KMS-11 (cell line): ENCODE data around the gene RAB43.

Source experiments
- H2AFZ ChIP-seq: fragments of 200-600 bp; sonication (generic); 2 replicates; pipeline ENCODE4 v1.6.1; 2016; ENCODE audit warnings: antibody characterized with exemption, mixed run types, low read depth
- H3K27ac ChIP-seq: fragments of 200-600 bp; sonication (generic); 2 replicates; pipeline ENCODE4 v1.6.1; 2016; ENCODE audit warnings: mild to moderate bottlenecking, mixed run types
- H3K27me3 ChIP-seq: fragments of 200-600 bp; sonication (generic); 2 replicates; pipeline ENCODE4 v1.6.1; 2017; ENCODE audit warnings: mild to moderate bottlenecking, low read depth, mixed run types, moderate library complexity; ENCODE audit not compliant: insufficient read depth
- H3K36me3 ChIP-seq: fragments of 200-600 bp; sonication (generic); 2 replicates; pipeline ENCODE4 v1.6.1; 2017; ENCODE audit warnings: mild to moderate bottlenecking, mixed run types; ENCODE audit not compliant: insufficient read depth
- H3K4me1 ChIP-seq: fragments of 200-600 bp; sonication (generic); 2 replicates; pipeline ENCODE4 v1.6.1; 2016; ENCODE audit warnings: mild to moderate bottlenecking, low read depth, mixed run types; ENCODE audit not compliant: poor library complexity, severe bottlenecking
- H3K4me2 ChIP-seq: fragments of 200-600 bp; sonication (generic); 2 replicates; pipeline ENCODE4 v1.7.0; 2016; ENCODE audit warnings: mild to moderate bottlenecking, mixed run types
- H3K4me3 ChIP-seq: fragments of 200-600 bp; sonication (generic); IDR thresholded peaks from 2 replicates; pipeline ENCODE4 v1.6.1; 2017; ENCODE audit warnings: low read depth, low read length, mixed read lengths; ENCODE audit not compliant: insufficient read depth
- H3K79me2 ChIP-seq: fragments of 200-600 bp; sonication (generic); 2 replicates; pipeline ENCODE4 v1.6.1; 2016; ENCODE audit warnings: low read depth, mixed run types; ENCODE audit not compliant: insufficient read depth
- H3K9ac ChIP-seq: fragments of 200-600 bp; sonication (generic); 2 replicates; pipeline ENCODE4 v1.6.1; 2016; ENCODE audit warnings: mild to moderate bottlenecking, mixed run types
- H4K20me1 ChIP-seq: fragments of 200-600 bp; sonication (generic); 2 replicates; pipeline ENCODE4 v1.6.1; 2016; ENCODE audit warnings: mild to moderate bottlenecking, mixed run types; ENCODE audit not compliant: insufficient read depth
- TF ChIP-seq, protein P1 (sequence below): fragments of 200-600 bp; sonication (generic); conservative IDR thresholded peaks from 2 replicates; pipeline ENCODE4 v1.6.1; 2017; ENCODE audit warnings: low read depth, mild to moderate bottlenecking, antibody characterized with exemption, low read length, moderate library complexity, mixed read lengths

The RAB43 gene

GRCh38 chr3:129065016-129065719 lies 56.4 kb downstream of the RAB43 start:
- H3K79me2 ChIP-seq = no peaks in the 10 kb centered on the region
- TF ChIP-seq, protein P1, sequence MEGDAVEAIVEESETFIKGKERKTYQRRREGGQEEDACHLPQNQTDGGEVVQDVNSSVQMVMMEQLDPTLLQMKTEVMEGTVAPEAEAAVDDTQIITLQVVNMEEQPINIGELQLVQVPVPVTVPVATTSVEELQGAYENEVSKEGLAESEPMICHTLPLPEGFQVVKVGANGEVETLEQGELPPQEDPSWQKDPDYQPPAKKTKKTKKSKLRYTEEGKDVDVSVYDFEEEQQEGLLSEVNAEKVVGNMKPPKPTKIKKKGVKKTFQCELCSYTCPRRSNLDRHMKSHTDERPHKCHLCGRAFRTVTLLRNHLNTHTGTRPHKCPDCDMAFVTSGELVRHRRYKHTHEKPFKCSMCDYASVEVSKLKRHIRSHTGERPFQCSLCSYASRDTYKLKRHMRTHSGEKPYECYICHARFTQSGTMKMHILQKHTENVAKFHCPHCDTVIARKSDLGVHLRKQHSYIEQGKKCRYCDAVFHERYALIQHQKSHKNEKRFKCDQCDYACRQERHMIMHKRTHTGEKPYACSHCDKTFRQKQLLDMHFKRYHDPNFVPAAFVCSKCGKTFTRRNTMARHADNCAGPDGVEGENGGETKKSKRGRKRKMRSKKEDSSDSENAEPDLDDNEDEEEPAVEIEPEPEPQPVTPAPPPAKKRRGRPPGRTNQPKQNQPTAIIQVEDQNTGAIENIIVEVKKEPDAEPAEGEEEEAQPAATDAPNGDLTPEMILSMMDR = no peak
- H3K27ac ChIP-seq = no peak overlapping the region
- no peak overlapping the region for H3K4me3 ChIP-seq
- H4K20me1 ChIP-seq = no peaks in the 10 kb centered on the region
- H3K4me2 ChIP-seq = no peak overlapping the region
- H3K36me3 ChIP-seq = no peaks in the 10 kb centered on the region
- no peak overlapping the region for H3K9ac ChIP-seq
- H3K27me3 ChIP-seq = no peaks in the 10 kb centered on the region; the same call in 1 of the 2 replicates
- H3K4me1 ChIP-seq = no peaks in the 10 kb centered on the region
- no peak overlapping the region for H2AFZ ChIP-seq

- no peak overlapping the region for H3K27ac ChIP-seq
- no peak overlapping the region for H2AFZ ChIP-seq
- no peaks in the 10 kb centered on the region; the same call in 1 of the 2 replicates for H3K27me3 ChIP-seq
- no peaks in the 10 kb centered on the region for H4K20me1 ChIP-seq
- H3K4me2 ChIP-seq = no peak overlapping the region
- no peak overlapping the region for H3K4me3 ChIP-seq
- no peaks in the 10 kb centered on the region for H3K79me2 ChIP-seq
- H3K4me1 ChIP-seq = peaks cover 9% of the 10 kb centered on the region
- TF ChIP-seq, protein P1 = no peak
- no peak overlapping the region for H3K9ac ChIP-seq
- H3K36me3 ChIP-seq = no peaks in the 10 kb centered on the region
Measured at GRCh38 chr3:129063841-129064482, 57.6 kb downstream of the RAB43 start.

GRCh38 chr3:129063091-129063640 lies 58.4 kb downstream of the RAB43 start:
- H3K9ac ChIP-seq = no peak overlapping the region
- no peaks in the 10 kb centered on the region for H3K36me3 ChIP-seq
- H3K4me3 ChIP-seq = no peak overlapping the region
- no peak overlapping the region for H2AFZ ChIP-seq
- H3K4me1 ChIP-seq = peaks cover 17% of the 10 kb centered on the region
- TF ChIP-seq, protein P1 = no peak
- no peak overlapping the region for H3K4me2 ChIP-seq
- no peaks in the 10 kb centered on the region; the same call in 1 of the 2 replicates for H3K27me3 ChIP-seq
- no peaks in the 10 kb centered on the region for H4K20me1 ChIP-seq
- H3K27ac ChIP-seq = no peak overlapping the region
- H3K79me2 ChIP-seq = no peaks in the 10 kb centered on the region

GRCh38 chr3:129061888-129062834 lies 59.4 kb downstream of the RAB43 start:
- Histone ChIP-seq H2AFZ (no peak overlapping the region), H3K36me3 (no peaks in the 10 kb centered on the region), H3K27ac (no peak overlapping the region), H3K4me3 (no peak overlapping the region), H3K27me3 (no peaks in the 10 kb centered on the region; the same call in 1 of the 2 replicates), H4K20me1 (no peaks in the 10 kb centered on the region), H3K4me1 (peaks cover 23% of the 10 kb centered on the region), H3K79me2 (no peaks in the 10 kb centered on the region), H3K9ac (no peak overlapping the region), H3K4me2 (no peak overlapping the region)
- TF ChIP-seq, protein P1 = no peak
